Suprapubic skin (tissue), 4 donors: ENCODE results near the gene LAMC3. TPM values are rescaled to one million over a fixed set of nuclear protein-coding genes. Genes with fewer than 3 reads are reported as not detected.

ENCODE experiments used
- DNase-seq, 2 donors: peaks; one replicate each; pipeline ENCODE4 v3.0.0-alpha.2; 2019; ENCODE audit warnings: low spot score in 2 of 2
- H3K27ac ChIP-seq: fragments of 200-600 bp; sonication (generic); one replicate; pipeline ENCODE4 v1.5.1; 2019
- H3K27me3 ChIP-seq: fragments of 200-600 bp; sonication (generic); one replicate; pipeline ENCODE4 v1.5.1; 2019
- H3K36me3 ChIP-seq: fragments of 200-600 bp; sonication (generic); one replicate; pipeline ENCODE4 v1.5.1; 2019
- H3K4me1 ChIP-seq: fragments of 200-600 bp; sonication (generic); one replicate; pipeline ENCODE4 v1.5.1; 2019
- H3K4me3 ChIP-seq: fragments of 200-600 bp; sonication (generic); one replicate; pipeline ENCODE4 v1.5.1; 2019; ENCODE audit warnings: mild to moderate bottlenecking
- H3K9me3 ChIP-seq: fragments of 200-600 bp; sonication (generic); one replicate; pipeline ENCODE4 v1.5.1; 2019
- CTCF ChIP-seq, 2 donors: fragments of 200-600 bp in 1 of 2; fragments of 450-650 bp in 1 of 2; sonication (generic) in 1 of 2; IDR thresholded peaks; one replicate each; pipeline ENCODE4 v1.5.1; 2016 to 2019; ENCODE audit warnings: antibody characterized with exemption in 2 of 2, mild to moderate bottlenecking in 1 of 2, moderate library complexity in 1 of 2
- EP300 ChIP-seq: sonication (generic); formaldehyde crosslinking; IDR thresholded peaks from one replicate; pipeline ENCODE4 v1.6.1; 2017; ENCODE audit warnings: antibody characterized with exemption
- POLR2A ChIP-seq, 2 donors: fragments of 450-650 bp; IDR thresholded peaks; one replicate each; pipeline ENCODE4 v1.6.1; 2017; ENCODE audit warnings: antibody characterized with exemption in 2 of 2, mild to moderate bottlenecking in 2 of 2, moderate library complexity in 2 of 2
- POLR2AphosphoS5 ChIP-seq, 3 donors: sonication (generic); formaldehyde crosslinking; IDR thresholded peaks; one replicate each; pipeline ENCODE4 v1.6.1; 2017; ENCODE audit warnings: antibody characterized with exemption in 3 of 3
- WGBS: methylation state at CpG from one replicate; pipeline ENCODE4 v1.1.5; 2018; 5-methylcytosine and 5-hydroxymethylcytosine counted together
- total RNA-seq, 4 donors: library from RNA; depleted of rRNA; stranded (reverse); fragments of >200 nt; gene quantifications; one replicate each; pipeline ENCODE4 v1.1.0, GENCODE V29; 2016

Gene LAMC3
- total RNA-seq = 10 to 100 TPM in 1 of 4 donors, 1 to 10 TPM in 3; 4.0 to 16.9 (median 5.2) TPM

GRCh38 chr9:131008909-131009618 is at the start of gene LAMC3:
TSS of gene LAMC3 (plus strand) at chr9:131009174. CDS start at chr9:131009215, 41 bp downstream.
- Histone ChIP-seq H3K36me3 (no peaks in the 10 kb centered on the region), H3K4me3 (peak within 1 kb of the TSS; percentile 44), H3K9me3 (no peaks in the 10 kb centered on the region), H3K4me1 (peaks cover 15% of the 10 kb centered on the region), H3K27me3 (peaks cover 57% of the 10 kb centered on the region), H3K27ac (no peak within 1 kb of the TSS)
- TF ChIP-seq CTCF (IDR thresholded peaks at IDR 0.05) (peak in 1 of 2 donors; percentile 61), POLR2AphosphoS5 (IDR thresholded peaks at IDR 0.05) (no peak), EP300 (no peak)
- DNase-seq = no peak
- 0% methylated on average over 1 of the region's 88 CpGs for WGBS

DNA sequence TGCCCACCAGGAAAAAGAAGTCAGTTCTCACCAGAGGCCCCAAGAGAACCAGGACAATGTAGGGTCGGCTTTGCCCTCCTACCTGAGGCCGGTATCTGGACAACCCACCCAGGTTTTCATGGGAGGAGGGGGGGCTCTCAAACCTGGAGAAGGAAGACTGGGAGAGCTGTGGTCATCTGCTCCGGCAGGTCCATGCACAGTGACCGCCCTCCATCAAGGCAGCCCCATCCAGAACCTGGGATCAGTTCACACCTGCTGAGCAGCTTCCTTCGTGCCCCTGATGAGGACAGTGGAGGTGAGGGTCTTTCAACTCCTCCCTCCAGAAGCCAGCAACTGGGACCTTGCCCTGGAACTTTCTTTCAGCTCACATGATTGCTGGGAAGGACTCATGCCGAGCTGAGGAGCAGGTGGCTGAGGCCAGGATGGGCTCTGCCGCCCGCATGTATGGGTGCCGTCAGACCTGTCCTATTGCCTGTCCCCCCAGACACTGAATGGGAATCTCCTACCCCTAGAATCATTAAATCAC is 49.1 kb upstream of the LAMC3 start:
- WGBS = 92% methylated on average over 9 of the region's 9 CpGs
- no peak for DNase-seq
- Histone ChIP-seq H3K4me3 (no peak overlapping the region), H3K27me3 (peaks cover 22% of the 10 kb centered on the region), H3K9me3 (no peaks in the 10 kb centered on the region), H3K4me1 (peaks cover 9% of the 10 kb centered on the region), H3K27ac (no peak overlapping the region), H3K36me3 (no peaks in the 10 kb centered on the region)
- TF ChIP-seq POLR2A (IDR thresholded peaks at IDR 0.05) (no peak), CTCF (IDR thresholded peaks at IDR 0.05) (no peak), POLR2AphosphoS5 (IDR thresholded peaks at IDR 0.05) (no peak), EP300 (no peak)

- Histone ChIP-seq H3K27ac (no peak overlapping the region), H3K4me1 (peaks cover 9% of the 10 kb centered on the region), H3K36me3 (no peaks in the 10 kb centered on the region), H3K27me3 (peaks cover 19% of the 10 kb centered on the region), H3K4me3 (no peak overlapping the region), H3K9me3 (no peaks in the 10 kb centered on the region)
- 96% methylated on average over 12 of the region's 14 CpGs for WGBS
- TF ChIP-seq POLR2A (IDR thresholded peaks at IDR 0.05) (no peak), POLR2AphosphoS5 (IDR thresholded peaks at IDR 0.05) (no peak), EP300 (no peak)
- no peak for DNase-seq
Observed at GRCh38 chr9:130960522-130961378, 48.2 kb upstream of the LAMC3 start.

GRCh38 chr9:130961511-130962300 is 47.3 kb upstream of the LAMC3 start:
- Histone ChIP-seq H3K27me3 (peaks cover 11% of the 10 kb centered on the region), H3K4me1 (peaks cover 9% of the 10 kb centered on the region), H3K27ac (no peak overlapping the region), H3K36me3 (no peaks in the 10 kb centered on the region), H3K4me3 (no peak overlapping the region), H3K9me3 (no peaks in the 10 kb centered on the region)
- DNase-seq = no peak
- 97% methylated on average over 8 of the region's 8 CpGs for WGBS
- TF ChIP-seq POLR2AphosphoS5 (IDR thresholded peaks at IDR 0.05) (no peak), POLR2A (IDR thresholded peaks at IDR 0.05) (no peak), EP300 (no peak), CTCF (IDR thresholded peaks at IDR 0.05) (no peak)
